CD8-positive, alpha-beta memory T cell (primary cell): Measurements from ENCODE around the gene SUMF1. TPM values are rescaled to one million over a fixed set of nuclear protein-coding genes. Genes with fewer than 3 reads are reported as not detected.

Experiments
- CTCF ChIA-PET: fragments of 350-600 bp; sonication (Branson Sonifier 250); formaldehyde crosslinking; loops from one replicate; lab custom pipeline; 2021; ENCODE audit warnings: antibody characterized with exemption; lab: Charles Lee
- POLR2A ChIA-PET: fragments of 350-600 bp; sonication (Branson Sonifier 250); formaldehyde crosslinking; loops from one replicate; lab custom pipeline; 2021; ENCODE audit warnings: antibody characterized with exemption; lab: Charles Lee
- DNase-seq, 5 donors: peaks; one replicate each; pipeline versions ENCODE4 v3.0.0 to v3.0.0-alpha.2; 2020 to 2022; ENCODE audit warnings: mixed read lengths in 1 of 5
- H3K27ac ChIP-seq: one replicate; pipeline ENCODE4 v1.7.0; 2013; ENCODE audit warnings: low read depth, mild to moderate bottlenecking, low read length, moderate library complexity
- H3K27me3 ChIP-seq: 2 replicates; pipeline ENCODE4 v1.7.0; 2013; ENCODE audit warnings: low read length, mild to moderate bottlenecking; ENCODE audit not compliant: insufficient read depth, poor library complexity, severe bottlenecking
- H3K36me3 ChIP-seq: 2 replicates; pipeline ENCODE4 v1.7.0; 2013; ENCODE audit warnings: mild to moderate bottlenecking, low read length, moderate library complexity; ENCODE audit not compliant: insufficient read depth
- H3K4me1 ChIP-seq: 2 replicates; pipeline ENCODE4 v1.7.0; 2013; ENCODE audit warnings: mild to moderate bottlenecking, low read length, moderate library complexity; ENCODE audit not compliant: insufficient read depth
- H3K4me3 ChIP-seq: 2 replicates; pipeline ENCODE4 v1.7.0; 2013; ENCODE audit warnings: mild to moderate bottlenecking, low read length
- H3K9me3 ChIP-seq: 2 replicates; pipeline ENCODE4 v1.7.0; 2013; ENCODE audit warnings: mild to moderate bottlenecking, low read length
- H3K27ac Mint-ChIP-seq, 8 donors: one replicate each; pipeline ENCODE4 v1.8.0; 2020 to 2021; ENCODE audit warnings: mixed read lengths in 8 of 8, mild to moderate bottlenecking in 6 of 8, inconsistent platforms in 3 of 8, moderate library complexity in 3 of 8
- H3K27me3 Mint-ChIP-seq, 2 donors: one replicate each; pipeline ENCODE4 v1.8.0; 2020 to 2021; ENCODE audit warnings: mixed read lengths in 2 of 2, mild to moderate bottlenecking in 1 of 2, moderate library complexity in 1 of 2
- H3K36me3 Mint-ChIP-seq, 3 donors: one replicate each; pipeline ENCODE4 v1.8.0; 2020 to 2021; ENCODE audit warnings: mixed read lengths in 3 of 3, inconsistent platforms in 1 of 3, mild to moderate bottlenecking in 1 of 3
- H3K4me1 Mint-ChIP-seq, 3 donors: one replicate each; pipeline ENCODE4 v1.8.0; 2020 to 2021; ENCODE audit warnings: mixed read lengths in 3 of 3, inconsistent platforms in 1 of 3, mild to moderate bottlenecking in 1 of 3
- H3K4me3 Mint-ChIP-seq, 7 donors: one replicate each; pipeline ENCODE4 v1.8.0; 2020 to 2021; ENCODE audit warnings: mixed read lengths in 7 of 7, mild to moderate bottlenecking in 6 of 7, moderate library complexity in 4 of 7, inconsistent platforms in 2 of 7
- H3K9me3 Mint-ChIP-seq, 5 donors: one replicate each; pipeline ENCODE4 v1.8.0; 2020 to 2022; ENCODE audit warnings: mixed read lengths in 5 of 5, mild to moderate bottlenecking in 3 of 5, moderate library complexity in 2 of 5, inconsistent platforms in 1 of 5
- polyA plus RNA-seq: library from polyadenylated mRNA; unstranded; fragments of 300-500 nt; fragmentation: Illumina TruSeq; gene quantifications from one replicate; pipeline ENCODE4 v1.2.3, GENCODE V29; 2021
- total RNA-seq, 2 experiments: library from RNA; stranded (reverse); gene quantifications; one replicate each; pipeline ENCODE4 v1.2.3, GENCODE V29; 2021

Gene SUMF1
- total and polyA plus RNA-seq, 3 experiments from 2014 or later, result 12.1 to 28.7 (median 13.0) TPM

- Histone ChIP-seq H3K27me3 (no peaks in the 10 kb centered on the region), H3K36me3 (no peaks in the 10 kb centered on the region), H3K4me3 (no peak overlapping the region), H3K9me3 (no peaks in the 10 kb centered on the region), H3K27ac (no peak overlapping the region), H3K4me1 (peaks cover 4% of the 10 kb centered on the region)
- H3K4me1 Mint-ChIP-seq, result peaks cover 32 to 42% (median 34%) of the 10 kb centered on the region in 3 donors
- no peak overlapping the region for H3K4me3 Mint-ChIP-seq
- H3K27ac Mint-ChIP-seq, result no peak overlapping the region
- peaks cover 0 to 7% (median 4%) of the 10 kb centered on the region in 5 donors for H3K9me3 Mint-ChIP-seq
- no peak for DNase-seq
- H3K36me3 Mint-ChIP-seq, result peaks cover 11 to 39% (median 29%) of the 10 kb centered on the region in 3 donors
- CTCF ChIA-PET, result no interaction called here
- POLR2A ChIA-PET, result no interaction called here
- H3K27me3 Mint-ChIP-seq, result no peaks in the 10 kb centered on the region
These were observed 74.1 kb downstream of the SUMF1 start for GRCh38 chr3:4392992-4393391.

- H3K27ac Mint-ChIP-seq, result peak overlapping the region in 2 of 8 donors; percentile 3 to 6
- Histone ChIP-seq H3K27me3 (no peaks in the 10 kb centered on the region), H3K27ac (no peak overlapping the region), H3K9me3 (no peaks in the 10 kb centered on the region), H3K36me3 (no peaks in the 10 kb centered on the region), H3K4me3 (no peak overlapping the region), H3K4me1 (no peaks in the 10 kb centered on the region)
- POLR2A ChIA-PET, result no interaction called here
- peaks cover 0 to 7% (median 4%) of the 10 kb centered on the region in 5 donors for H3K9me3 Mint-ChIP-seq
- H3K4me1 Mint-ChIP-seq, result peaks cover 0 to 2% (median 0%) of the 10 kb centered on the region in 3 donors
- H3K36me3 Mint-ChIP-seq, result peaks cover 4 to 23% (median 13%) of the 10 kb centered on the region in 3 donors
- CTCF ChIA-PET, result no interaction called here
- H3K4me3 Mint-ChIP-seq, result no peak overlapping the region
- no peak for DNase-seq
- no peaks in the 10 kb centered on the region for H3K27me3 Mint-ChIP-seq
These were observed 79.6 kb downstream of the SUMF1 start for GRCh38 chr3:4387210-4388204.

- Histone ChIP-seq H3K9me3 (no peaks in the 10 kb centered on the region), H3K4me1 (no peaks in the 10 kb centered on the region), H3K27ac (no peak overlapping the region), H3K27me3 (no peaks in the 10 kb centered on the region), H3K36me3 (no peaks in the 10 kb centered on the region), H3K4me3 (no peak overlapping the region)
- Mint-ChIP-seq H3K27ac (peak overlapping the region in 2 of 8 donors; percentile 18 to 30), H3K36me3 (peaks cover 10 to 17% (median 15%) of the 10 kb centered on the region in 3 donors), H3K4me3 (no peak overlapping the region), H3K9me3 (peaks cover 0 to 3% (median 0%) of the 10 kb centered on the region in 5 donors), H3K27me3 (no peaks in the 10 kb centered on the region), H3K4me1 (peaks cover 0 to 2% (median 0%) of the 10 kb centered on the region in 3 donors)
- CTCF ChIA-PET, result no interaction called here
- POLR2A ChIA-PET, result no interaction called here
- DNase-seq, result no peak
These were observed 81.9 kb downstream of the SUMF1 start for GRCh38 chr3:4385201-4385600.

- Histone ChIP-seq H3K27ac (no peak overlapping the region), H3K4me1 (no peaks in the 10 kb centered on the region), H3K9me3 (no peaks in the 10 kb centered on the region), H3K4me3 (no peak overlapping the region), H3K27me3 (no peaks in the 10 kb centered on the region), H3K36me3 (no peaks in the 10 kb centered on the region)
- CTCF ChIA-PET, result interaction anchor here (1.1 kb wide), 1 partner anchor 29 kb away, joined by 3 read pairs; no protein-coding TSS in a partner anchor
- H3K36me3 Mint-ChIP-seq, result peaks cover 30 to 39% (median 37%) of the 10 kb centered on the region in 3 donors
- H3K27me3 Mint-ChIP-seq, result no peaks in the 10 kb centered on the region
- H3K27ac Mint-ChIP-seq, result no peak overlapping the region
- POLR2A ChIA-PET, result no interaction called here
- peaks cover 0 to 11% (median 0%) of the 10 kb centered on the region in 5 donors for H3K9me3 Mint-ChIP-seq
- H3K4me1 Mint-ChIP-seq, result no peaks in the 10 kb centered on the region
- no peak overlapping the region for H3K4me3 Mint-ChIP-seq
- no peak for DNase-seq
These were observed 87.1 kb downstream of the SUMF1 start for GRCh38 chr3:4380013-4380412.

GRCh38 chr3:4376499-4376898 is 90.6 kb downstream of the SUMF1 start:
- H3K4me3 ChIP-seq, result no peak overlapping the region
- H3K36me3 Mint-ChIP-seq, result peaks cover 43 to 62% (median 54%) of the 10 kb centered on the region in 3 donors
- H3K27ac Mint-ChIP-seq, result peak overlapping the region in 1 of 8 donors; percentile 64
- no peak overlapping the region for H3K4me3 Mint-ChIP-seq
- H3K9me3 ChIP-seq, result no peaks in the 10 kb centered on the region
- CTCF ChIA-PET, result no interaction called here
- H3K4me1 Mint-ChIP-seq, result no peaks in the 10 kb centered on the region
- no peak for DNase-seq
- H3K9me3 Mint-ChIP-seq, result peaks cover 9 to 22% (median 14%) of the 10 kb centered on the region in 5 donors
- no peaks in the 10 kb centered on the region for H3K36me3 ChIP-seq
- no peaks in the 10 kb centered on the region for H3K27me3 ChIP-seq
- H3K27me3 Mint-ChIP-seq, result no peaks in the 10 kb centered on the region
- POLR2A ChIA-PET, result no interaction called here
- no peak overlapping the region for H3K27ac ChIP-seq
- no peaks in the 10 kb centered on the region for H3K4me1 ChIP-seq

GRCh38 chr3:4375911-4376310 is 91.2 kb downstream of the SUMF1 start:
- POLR2A ChIA-PET, result no interaction called here

GRCh38 chr3:4373669-4374068 is 93.4 kb downstream of the SUMF1 start:
- H3K9me3 ChIP-seq, result no peaks in the 10 kb centered on the region
- no peaks in the 10 kb centered on the region for H3K4me1 Mint-ChIP-seq
- no peak for DNase-seq
- H3K27me3 Mint-ChIP-seq, result no peaks in the 10 kb centered on the region
- no peak overlapping the region for H3K4me3 Mint-ChIP-seq
- no peaks in the 10 kb centered on the region for H3K36me3 ChIP-seq
- POLR2A ChIA-PET, result no interaction called here
- no peak overlapping the region for H3K4me3 ChIP-seq
- H3K4me1 ChIP-seq, result no peaks in the 10 kb centered on the region
- H3K36me3 Mint-ChIP-seq, result peaks cover 39 to 53% (median 51%) of the 10 kb centered on the region in 3 donors
- H3K27me3 ChIP-seq, result no peaks in the 10 kb centered on the region
- H3K27ac Mint-ChIP-seq, result no peak overlapping the region
- H3K27ac ChIP-seq, result no peak overlapping the region
- CTCF ChIA-PET, result interaction anchor here (1.2 kb wide), 1 partner anchor 22 kb away, joined by 3 read pairs; no protein-coding TSS in a partner anchor
- peaks cover 9 to 20% (median 14%) of the 10 kb centered on the region in 5 donors for H3K9me3 Mint-ChIP-seq

More at GRCh38 chr3:4375911-4376310, 91.2 kb downstream of the SUMF1 start:
- CTCF ChIA-PET, result no interaction called here
- Mint-ChIP-seq H3K27me3 (no peaks in the 10 kb centered on the region), H3K36me3 (peaks cover 46 to 65% (median 57%) of the 10 kb centered on the region in 3 donors), H3K4me3 (no peak overlapping the region), H3K4me1 (no peaks in the 10 kb centered on the region), H3K27ac (peak overlapping the region in 1 of 8 donors; percentile 14), H3K9me3 (peaks cover 9 to 22% (median 14%) of the 10 kb centered on the region in 5 donors)
- DNase-seq, result no peak
- Histone ChIP-seq H3K27me3 (no peaks in the 10 kb centered on the region), H3K4me3 (no peak overlapping the region), H3K36me3 (no peaks in the 10 kb centered on the region), H3K27ac (no peak overlapping the region), H3K4me1 (no peaks in the 10 kb centered on the region), H3K9me3 (no peaks in the 10 kb centered on the region)

- DNase-seq, result no peak
- ChIA-PET POLR2A (no interaction called here), CTCF (interaction anchor here (2.3 kb wide), 1 partner anchor 12 kb away, joined by 12 read pairs; no protein-coding TSS in a partner anchor)
- H3K4me3 Mint-ChIP-seq, result no peak overlapping the region
- no peaks in the 10 kb centered on the region for H3K4me1 ChIP-seq
- no peak overlapping the region for H3K27ac Mint-ChIP-seq
- peaks cover 0 to 19% (median 2%) of the 10 kb centered on the region in 3 donors for H3K36me3 Mint-ChIP-seq
- no peaks in the 10 kb centered on the region for H3K9me3 ChIP-seq
- no peaks in the 10 kb centered on the region for H3K4me1 Mint-ChIP-seq
- no peaks in the 10 kb centered on the region for H3K9me3 Mint-ChIP-seq
- H3K4me3 ChIP-seq, result no peak overlapping the region
- no peaks in the 10 kb centered on the region for H3K27me3 ChIP-seq
- no peaks in the 10 kb centered on the region for H3K36me3 ChIP-seq
- H3K27ac ChIP-seq, result no peak overlapping the region
- no peaks in the 10 kb centered on the region for H3K27me3 Mint-ChIP-seq
These were observed 104.5 kb downstream of the SUMF1 start for GRCh38 chr3:4362523-4362922.
